BJ (cell line): ENCODE measurements around the gene TSKS. TPM values are rescaled to one million over a fixed set of nuclear protein-coding genes. Genes with fewer than 3 reads are reported as not detected.

Source experiments
- CTCF ChIA-PET: fragments of 350-600 bp; formaldehyde crosslinking; extraction: SDS; loops from one replicate; lab custom pipeline; 2021; ENCODE audit warnings: antibody characterized with exemption, inconsistent platforms; lab: Yijun Ruan, JAX
- POLR2A ChIA-PET: fragments of 300-600 bp; sonication (Branson Sonifier 250); formaldehyde crosslinking; extraction: SDS; loops from one replicate; lab custom pipeline; 2021; ENCODE audit warnings: antibody characterized with exemption; lab: Charles Lee
- DNase-seq: peaks from one replicate; pipeline ENCODE4 v3.0.0-alpha.2; 2011; ENCODE audit warnings: low read depth
- H3K27me3 ChIP-seq: 2 replicates; pipeline ENCODE4 v1.6.0; 2011; ENCODE audit warnings: low read length; ENCODE audit not compliant: control insufficient read depth, insufficient read depth
- H3K36me3 ChIP-seq: 2 replicates; pipeline ENCODE4 v1.5.1; 2011; ENCODE audit warnings: low read length; ENCODE audit not compliant: control insufficient read depth, insufficient read depth
- H3K4me3 ChIP-seq: 2 replicates; pipeline ENCODE4 v1.5.1; 2011; ENCODE audit warnings: low read depth, mild to moderate bottlenecking, control low read depth, low read length
- CTCF ChIP-seq: IDR thresholded peaks from 2 replicates; pipeline ENCODE4 v1.5.1; 2011; ENCODE audit warnings: low read depth, mild to moderate bottlenecking, control low read depth, inconsistent platforms, low read length, moderate library complexity; ENCODE audit not compliant: insufficient read depth
- polyA plus RNA-seq: library from polyadenylated mRNA; depleted of rRNA; stranded (reverse); fragments of >200 nt; gene quantifications from 2 replicates; pipeline ENCODE4 v1.2.3, GENCODE V29; 2011

The TSKS gene
- polyA plus RNA-seq, 1 experiment, result 0.15 TPM

GRCh38 chr19:49795615-49796014 lies 32.5 kb upstream of the TSKS start:
- H3K27me3 ChIP-seq, result no peaks in the 10 kb centered on the region
- H3K36me3 ChIP-seq, result peaks cover 65% of the 10 kb centered on the region
- POLR2A ChIA-PET, result no interaction called here
- CTCF ChIA-PET, result interaction anchor here (1.0 to 1.6 kb wide), 2 partner anchors 10 to 78 kb away, joined by 3 read pairs; no protein-coding TSS in a partner anchor
- no peak overlapping the region for H3K4me3 ChIP-seq
- no peak for DNase-seq
- TF ChIP-seq CTCF, result no peak

- TF ChIP-seq CTCF, result no peak
- POLR2A ChIA-PET, result interaction anchor here (0.6 kb wide), 1 partner anchor 825 kb away, joined by 4 read pairs; no protein-coding TSS in a partner anchor
- Histone ChIP-seq H3K36me3 (peaks cover 59% of the 10 kb centered on the region), H3K4me3 (no peak overlapping the region), H3K27me3 (no peaks in the 10 kb centered on the region)
- no peak for DNase-seq
- CTCF ChIA-PET, result interaction anchor here (1.1 kb wide), 1 partner anchor 10 kb away, joined by 4 read pairs; no protein-coding TSS in a partner anchor
Observed at GRCh38 chr19:49793561-49793840, 30.4 kb upstream of the TSKS start.

- peaks cover 56% of the 10 kb centered on the region for H3K36me3 ChIP-seq
- ChIA-PET POLR2A (interaction anchor here (0.6 kb wide), 1 partner anchor 825 kb away, joined by 4 read pairs; no protein-coding TSS in a partner anchor), CTCF (interaction anchor here (1.1 kb wide), 1 partner anchor 9 kb away, joined by 4 read pairs; no protein-coding TSS in a partner anchor)
- no peak for DNase-seq
- no peaks in the 10 kb centered on the region for H3K27me3 ChIP-seq
- no peak overlapping the region for H3K4me3 ChIP-seq
- TF ChIP-seq CTCF, result no peak
Observed at GRCh38 chr19:49792829-49793560, 29.9 kb upstream of the TSKS start.

GRCh38 chr19:49791776-49792445 lies 28.8 kb upstream of the TSKS start:
- no peak for TF ChIP-seq CTCF
- Histone ChIP-seq H3K4me3 (no peak overlapping the region), H3K36me3 (peaks cover 57% of the 10 kb centered on the region), H3K27me3 (no peaks in the 10 kb centered on the region)
- no peak for DNase-seq
- ChIA-PET CTCF (no interaction called here), POLR2A (no interaction called here)

GRCh38 chr19:49790866-49791265 lies 27.8 kb upstream of the TSKS start:
- H3K27me3 ChIP-seq, result no peaks in the 10 kb centered on the region
- peaks cover 47% of the 10 kb centered on the region for H3K36me3 ChIP-seq
- no peak for TF ChIP-seq CTCF
- no peak for DNase-seq
- H3K4me3 ChIP-seq, result no peak overlapping the region
- ChIA-PET POLR2A (no interaction called here), CTCF (no interaction called here)
